Hepatocyte (in vitro differentiated cells): Measurements from ENCODE around the gene COX7B2. TPM values are rescaled to one million over a fixed set of nuclear protein-coding genes. Genes with fewer than 3 reads are reported as not detected.

ENCODE experiments used
- DNase-seq: peaks from one replicate; pipeline ENCODE4 v3.0.0-alpha.2; 2016; ENCODE audit warnings: low spot score
- H2AFZ ChIP-seq: fragments of 200-600 bp; sonication (generic); 2 replicates; pipeline ENCODE4 v1.6.0; 2016; ENCODE audit warnings: antibody characterized with exemption, mild to moderate bottlenecking
- H3K27ac ChIP-seq: fragments of 200-600 bp; sonication (generic); 2 replicates; pipeline ENCODE4 v1.5.1; 2016; ENCODE audit warnings: mild to moderate bottlenecking
- H3K27me3 ChIP-seq: fragments of 200-600 bp; sonication (generic); 2 replicates; pipeline ENCODE4 v1.6.1; 2016
- H3K36me3 ChIP-seq: fragments of 200-600 bp; sonication (generic); replicated peaks from 2 replicates; pipeline ENCODE4 v1.5.1; 2016; ENCODE audit warnings: low read depth; ENCODE audit not compliant: insufficient read depth
- H3K4me1 ChIP-seq: fragments of 200-600 bp; sonication (generic); 2 replicates; pipeline ENCODE4 v1.5.1; 2016; ENCODE audit warnings: mild to moderate bottlenecking, moderate library complexity; ENCODE audit not compliant: insufficient read depth
- H3K4me2 ChIP-seq: fragments of 200-600 bp; sonication (generic); 2 replicates; pipeline ENCODE4 v1.6.0; 2016
- H3K4me3 ChIP-seq: fragments of 200-600 bp; sonication (generic); 2 replicates; pipeline ENCODE4 v1.5.1; 2016; ENCODE audit warnings: mild to moderate bottlenecking
- H3K79me2 ChIP-seq: fragments of 200-600 bp; sonication (generic); 2 replicates; pipeline ENCODE4 v1.6.0; 2017; ENCODE audit warnings: mild to moderate bottlenecking
- H3K9me2 ChIP-seq: fragments of 200-600 bp; sonication (generic); replicated peaks from 2 replicates; pipeline ENCODE4 v1.6.0; 2017; ENCODE audit warnings: mild to moderate bottlenecking; ENCODE audit not compliant: insufficient read depth
- H3K9me3 ChIP-seq: fragments of 200-600 bp; sonication (generic); 2 replicates; pipeline ENCODE4 v1.5.1; 2016; ENCODE audit warnings: low read depth, mild to moderate bottlenecking
- H4K20me1 ChIP-seq: fragments of 200-600 bp; sonication (generic); 2 replicates; pipeline ENCODE4 v1.6.0; 2016; ENCODE audit warnings: mild to moderate bottlenecking; ENCODE audit not compliant: insufficient read depth, poor library complexity, severe bottlenecking
- EZH2 ChIP-seq: fragments of 200-600 bp; sonication (generic); IDR thresholded peaks from 2 replicates; pipeline ENCODE4 v1.6.1; 2016; ENCODE audit warnings: antibody characterized with exemption, mild to moderate bottlenecking, borderline replicate concordance
- EZH2phosphoT487 ChIP-seq: fragments of 200-600 bp; sonication (generic); IDR thresholded peaks from one replicate; pipeline ENCODE4 v1.6.1; 2018; ENCODE audit warnings: antibody characterized with exemption, mild to moderate bottlenecking, low read depth, moderate library complexity; ENCODE audit not compliant: unreplicated experiment, severe bottlenecking
- WGBS: methylation state at CpG from one replicate; pipeline ENCODE4 v1.1.6; 2016; ENCODE audit warnings: low lambda C conversion rate; ENCODE audit errors: missing lambda C conversion rate; 5-methylcytosine and 5-hydroxymethylcytosine counted together
- polyA plus RNA-seq: library from polyadenylated mRNA; unstranded; fragments of >200 nt; fragmentation: Nextera tagmentation; extraction: Ambion mirVana; gene quantifications from 2 replicates; pipeline ENCODE4 v1.2.1, GENCODE V29; 2016
- total RNA-seq: library from RNA; depleted of rRNA; stranded (reverse); fragments of >200 nt; gene quantifications from 2 replicates; pipeline ENCODE4 v1.2.3, GENCODE V29; 2014
- TF ChIP-seq, protein P1 (sequence below): fragments of 200-600 bp; sonication (generic); IDR thresholded peaks from 2 replicates; pipeline ENCODE4 v1.5.1; 2016; ENCODE audit warnings: antibody characterized with exemption, mild to moderate bottlenecking; ENCODE audit not compliant: poor library complexity

The COX7B2 gene
- total and polyA plus RNA-seq, 2 experiments from 2014 or later = not detected

GRCh38 chr4:46937493-46937892 is 28.4 kb upstream of the COX7B2 start:
- Histone ChIP-seq H3K79me2 (no peaks in the 10 kb centered on the region), H3K4me3 (no peak overlapping the region), H3K4me1 (no peaks in the 10 kb centered on the region), H3K9me3 (no peaks in the 10 kb centered on the region), H3K9me2 (no peaks in the 10 kb centered on the region), H4K20me1 (no peaks in the 10 kb centered on the region), H3K27me3 (no peaks in the 10 kb centered on the region), H3K27ac (no peak overlapping the region), H2AFZ (no peak overlapping the region), H3K4me2 (no peak overlapping the region), H3K36me3 (no peaks in the 10 kb centered on the region)
- DNase-seq = no peak
- WGBS = 59% methylated on average over 1 of the region's 1 CpG
- TF ChIP-seq, protein P1, sequence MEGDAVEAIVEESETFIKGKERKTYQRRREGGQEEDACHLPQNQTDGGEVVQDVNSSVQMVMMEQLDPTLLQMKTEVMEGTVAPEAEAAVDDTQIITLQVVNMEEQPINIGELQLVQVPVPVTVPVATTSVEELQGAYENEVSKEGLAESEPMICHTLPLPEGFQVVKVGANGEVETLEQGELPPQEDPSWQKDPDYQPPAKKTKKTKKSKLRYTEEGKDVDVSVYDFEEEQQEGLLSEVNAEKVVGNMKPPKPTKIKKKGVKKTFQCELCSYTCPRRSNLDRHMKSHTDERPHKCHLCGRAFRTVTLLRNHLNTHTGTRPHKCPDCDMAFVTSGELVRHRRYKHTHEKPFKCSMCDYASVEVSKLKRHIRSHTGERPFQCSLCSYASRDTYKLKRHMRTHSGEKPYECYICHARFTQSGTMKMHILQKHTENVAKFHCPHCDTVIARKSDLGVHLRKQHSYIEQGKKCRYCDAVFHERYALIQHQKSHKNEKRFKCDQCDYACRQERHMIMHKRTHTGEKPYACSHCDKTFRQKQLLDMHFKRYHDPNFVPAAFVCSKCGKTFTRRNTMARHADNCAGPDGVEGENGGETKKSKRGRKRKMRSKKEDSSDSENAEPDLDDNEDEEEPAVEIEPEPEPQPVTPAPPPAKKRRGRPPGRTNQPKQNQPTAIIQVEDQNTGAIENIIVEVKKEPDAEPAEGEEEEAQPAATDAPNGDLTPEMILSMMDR = peak; percentile 40
- no peak for TF ChIP-seq EZH2

DNA sequence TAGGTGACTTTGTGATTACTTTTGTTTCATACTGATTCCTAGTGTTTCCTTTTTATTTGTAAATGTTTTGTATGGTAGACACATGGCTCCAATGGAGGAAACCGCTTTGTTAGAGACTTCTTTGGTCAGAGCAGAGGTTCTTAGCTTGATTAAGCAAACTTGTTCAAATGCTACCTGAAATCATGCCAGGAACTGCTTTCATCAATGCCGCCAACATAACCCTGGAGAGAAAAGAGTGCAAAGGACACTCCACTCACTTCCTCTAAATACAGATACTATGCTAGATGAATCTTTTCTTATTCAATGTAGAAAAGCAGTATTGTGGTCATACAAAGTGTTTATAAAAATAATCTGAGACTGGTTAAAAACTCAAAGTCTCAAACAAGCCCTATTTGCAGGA is 25.7 kb upstream of the COX7B2 start:
- Histone ChIP-seq H2AFZ (no peak overlapping the region), H3K36me3 (no peaks in the 10 kb centered on the region), H4K20me1 (no peaks in the 10 kb centered on the region), H3K27ac (no peak overlapping the region), H3K9me3 (no peaks in the 10 kb centered on the region), H3K9me2 (no peaks in the 10 kb centered on the region), H3K4me2 (no peak overlapping the region), H3K79me2 (no peaks in the 10 kb centered on the region), H3K4me1 (no peaks in the 10 kb centered on the region), H3K27me3 (no peaks in the 10 kb centered on the region), H3K4me3 (no peak overlapping the region)
- TF ChIP-seq, protein P1 = no peak
- TF ChIP-seq EZH2 (no peak), EZH2phosphoT487 (no peak)
- no peak for DNase-seq
- 81% methylated on average over 2 of the region's 2 CpGs for WGBS

GRCh38 chr4:46933686-46934085 is 24.6 kb upstream of the COX7B2 start:
- WGBS = 75% methylated on average over 3 of the region's 3 CpGs

More at GRCh38 chr4:46933686-46934085, 24.6 kb upstream of the COX7B2 start:
- Histone ChIP-seq H4K20me1 (no peaks in the 10 kb centered on the region), H3K9me2 (no peaks in the 10 kb centered on the region), H3K79me2 (no peaks in the 10 kb centered on the region), H3K36me3 (no peaks in the 10 kb centered on the region), H3K9me3 (no peaks in the 10 kb centered on the region), H3K4me1 (no peaks in the 10 kb centered on the region), H3K27me3 (no peaks in the 10 kb centered on the region), H3K4me3 (no peak overlapping the region), H3K27ac (no peak overlapping the region), H3K4me2 (no peak overlapping the region), H2AFZ (no peak overlapping the region)
- TF ChIP-seq EZH2 (no peak), EZH2phosphoT487 (no peak)
- TF ChIP-seq, protein P1 = no peak
- DNase-seq = no peak
